Measurements from ENCODE around the gene KCNAB1.

KCNAB1 gene

GRCh38 chr3:156421534-156421933 is 301.2 kb downstream of the KCNAB1 start:
- DNase-seq = no peak
- intact Hi-C loops (cut with DNase I; ENCODE audit: low total_unique reads) = no loop called here
- Histone ChIP-seq H3K4me3 (no peak overlapping the region), H3K27ac (no peak overlapping the region), H3K27me3 (no peaks in the 10 kb centered on the region), H3K4me1 (no peaks in the 10 kb centered on the region), H3K36me3 (no peaks in the 10 kb centered on the region), H3K9me3 (no peaks in the 10 kb centered on the region)
- TF ChIP-seq CTCF (IDR thresholded peaks at IDR 0.05) = no peak

- intact Hi-C loops (cut with DNase I; ENCODE audit: low total_unique reads) = no loop called here
- DNase-seq = no peak
- Histone ChIP-seq H3K4me3 (no peak overlapping the region), H3K27ac (no peak overlapping the region), H3K27me3 (no peaks in the 10 kb centered on the region), H3K36me3 (no peaks in the 10 kb centered on the region), H3K9me3 (no peaks in the 10 kb centered on the region), H3K4me1 (peaks cover 0 to 12% (median 2%) of the 10 kb centered on the region in 4 donors)
- no peak for TF ChIP-seq CTCF (IDR thresholded peaks at IDR 0.05)
Measured at GRCh38 chr3:156424758-156425157, 304.4 kb downstream of the KCNAB1 start.

- Histone ChIP-seq H3K27ac (no peak overlapping the region), H3K4me3 (no peak overlapping the region), H3K4me1 (peaks cover 0 to 12% (median 2%) of the 10 kb centered on the region in 4 donors), H3K36me3 (no peaks in the 10 kb centered on the region), H3K27me3 (no peaks in the 10 kb centered on the region), H3K9me3 (no peaks in the 10 kb centered on the region)
- no peak for TF ChIP-seq CTCF (IDR thresholded peaks at IDR 0.05)
- DNase-seq = no peak
- intact Hi-C loops (cut with DNase I; ENCODE audit: low total_unique reads) = no loop called here
Measured at GRCh38 chr3:156425651-156426050, 305.3 kb downstream of the KCNAB1 start.

GRCh38 chr3:156429125-156429524 is 308.7 kb downstream of the KCNAB1 start:
- DNase-seq = no peak
- H3K9me3 ChIP-seq = no peaks in the 10 kb centered on the region
- no peaks in the 10 kb centered on the region for H3K36me3 ChIP-seq
- no peak for TF ChIP-seq CTCF (IDR thresholded peaks at IDR 0.05)
- H3K27me3 ChIP-seq = no peaks in the 10 kb centered on the region
- no peak overlapping the region for H3K4me3 ChIP-seq
- intact Hi-C loops (cut with DNase I; ENCODE audit: low total_unique reads) = no loop called here
- H3K27ac ChIP-seq = no peak overlapping the region
- H3K4me1 ChIP-seq = peaks cover 0 to 12% (median 2%) of the 10 kb centered on the region in 4 donors

- peaks cover 0 to 7% (median 0%) of the 10 kb centered on the region in 3 donors for H3K36me3 ChIP-seq
- H3K4me3 ChIP-seq = no peak overlapping the region
- intact Hi-C loops (cut with DNase I; ENCODE audit: low total_unique reads) = no loop called here
- no peaks in the 10 kb centered on the region for H3K9me3 ChIP-seq
- H3K4me1 ChIP-seq = peaks cover 0 to 12% (median 2%) of the 10 kb centered on the region in 4 donors
- H3K27ac ChIP-seq = no peak overlapping the region
- no peak for DNase-seq
- TF ChIP-seq CTCF (IDR thresholded peaks at IDR 0.05) = no peak
- H3K27me3 ChIP-seq = no peaks in the 10 kb centered on the region
Measured at GRCh38 chr3:156431334-156432124, 311.2 kb downstream of the KCNAB1 start.

All from tibial artery (tissue), 4 donors.